NCI-H460 (cell line): ENCODE measurements around the gene TIMP4. TPM values are rescaled to one million over a fixed set of nuclear protein-coding genes. Genes with fewer than 3 reads are reported as not detected.

ENCODE experiments used
- DNase-seq: peaks from one replicate; pipeline ENCODE4 v3.0.0-alpha.2; 2016; ENCODE audit warnings: low read depth; ENCODE audit errors: extremely low read depth
- total RNA-seq: library from RNA; depleted of rRNA; stranded (reverse); fragments of >200 nt; shearing (Covaris generic); gene quantifications from 2 replicates; pipeline ENCODE4 v1.2.3, GENCODE V29; 2014; rRNA removed

TIMP4 gene
- total RNA-seq, 1 experiment from 2014 or later: 4.7 TPM

- DNase-seq: no peak
Observed at GRCh38 chr3:12115104-12115503, 43.6 kb downstream of the TIMP4 start.

GRCh38 chr3:12114251-12114650, 44.5 kb downstream of the TIMP4 start:
- DNase-seq: no peak

DNA sequence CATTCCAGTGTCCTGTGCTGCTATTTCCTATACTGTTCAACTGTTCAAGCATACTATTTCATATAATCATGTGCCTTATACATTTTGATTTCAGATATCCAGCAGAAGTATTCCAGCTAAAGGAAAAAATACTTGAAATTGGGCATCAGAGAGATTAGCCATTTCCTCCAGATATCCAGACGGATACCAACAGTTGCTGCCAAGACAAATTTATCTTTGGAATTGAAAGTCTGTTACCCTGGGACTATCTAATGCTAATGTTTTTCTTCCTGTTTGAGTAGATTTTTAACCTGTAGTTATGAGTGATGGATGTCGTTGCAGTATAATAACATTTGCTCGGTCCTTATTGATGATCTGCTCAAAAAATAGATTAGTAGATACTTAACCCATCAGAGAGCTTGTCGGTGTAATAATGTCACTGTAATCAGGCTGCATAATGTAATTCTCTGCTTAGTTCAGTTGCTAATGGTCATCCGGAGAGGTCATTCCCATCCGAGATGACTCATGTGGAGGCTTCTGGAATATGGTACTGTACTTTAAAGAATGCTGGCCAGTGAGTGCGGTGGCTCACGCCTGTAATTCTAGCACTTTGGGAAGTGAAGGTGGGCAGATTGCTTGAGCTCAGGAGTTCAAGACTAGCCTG, 51.5 kb downstream of the TIMP4 start:
- no peak for DNase-seq

Other genes starting within 250 kb of the TIMP4 start
- gene SYN2, start 154.5 kb downstream of the TIMP4 start, total RNA-seq: 0.06 TPM in 1 of 2 replicates, not detected in the other
- gene PPARG, start 130.2 kb upstream of the TIMP4 start, total RNA-seq: 19.4 and 19.6 TPM in 2 replicates